Right lobe of liver (tissue), 6 donors: ENCODE results near the gene LIN9. TPM values are rescaled to one million over a fixed set of nuclear protein-coding genes. Genes with fewer than 3 reads are reported as not detected.
"Not testable (repeated sequence)": the region's sequence is repeated elsewhere in the genome, so short reads cannot be mapped to it uniquely, and the experiment has no call there.

Experiments used
- ATAC-seq, 4 donors: fragments of 200-7000 bp; cut with Tn5 transposase; one replicate each; pipeline ENCODE4 v1.9.1; 2020; ENCODE audit warnings: mild to moderate bottlenecking in 4 of 4, moderate library complexity in 4 of 4
- DNase-seq, 3 donors: peaks; one replicate each; pipeline ENCODE4 v3.0.0-alpha.2; 2020
- H3K27ac ChIP-seq, 3 donors: fragments of 200-600 bp; one replicate each; pipeline ENCODE4 v1.8.0; 2022
- H3K27me3 ChIP-seq, 2 donors: fragments of 200-600 bp; one replicate each; pipeline ENCODE4 v1.8.0; 2022
- H3K36me3 ChIP-seq, 4 donors: fragments of 200-600 bp; sonication (generic) in 1 of 4; one replicate each; pipeline versions ENCODE4 v1.5.1 to v1.8.0; 2017 to 2022; ENCODE audit warnings: control low read depth in 1 of 4
- H3K4me1 ChIP-seq, 4 donors: fragments of 200-600 bp; sonication (generic) in 1 of 4; one replicate each; pipeline versions ENCODE4 v1.5.1 to v1.8.0; 2017 to 2022; ENCODE audit warnings: control low read depth in 1 of 4
- H3K4me3 ChIP-seq, 3 donors: fragments of 200-600 bp; one replicate each; pipeline ENCODE4 v1.8.0; 2022
- H3K9me3 ChIP-seq, 4 donors: fragments of 200-600 bp; sonication (generic) in 1 of 4; one replicate each; pipeline versions ENCODE4 v1.5.1 to v1.8.0; 2017 to 2022; ENCODE audit warnings: control low read depth in 1 of 4
- CTCF ChIP-seq, 4 donors: fragments of 200-600 bp in 3 of 4; fragments of 450-650 bp in 1 of 4; IDR thresholded peaks; one replicate each; pipeline versions ENCODE4 v1.5.1 to v1.8.0; 2016 to 2022; ENCODE audit warnings: antibody characterized with exemption in 4 of 4, mild to moderate bottlenecking in 2 of 4
- POLR2A ChIP-seq: fragments of 450-650 bp; IDR thresholded peaks from one replicate; pipeline ENCODE4 v1.6.1; 2017; ENCODE audit warnings: antibody characterized with exemption, mild to moderate bottlenecking
- WGBS: methylation state at CpG from one replicate; pipeline ENCODE4 v1.1.6; 2018; ENCODE audit warnings: low coverage, low lambda C conversion rate; ENCODE audit not compliant: insufficient coverage; ENCODE audit errors: missing lambda C conversion rate; 5-methylcytosine and 5-hydroxymethylcytosine counted together
- intact Hi-C, 2 donors: fragments of 100-400 bp; cut with DNase I; formaldehyde crosslinking; loops; one replicate each; pipeline versions ENCODE4 v1.11.2 to v1.14.1; 2022
- total RNA-seq, 6 experiments: library from RNA; depleted of rRNA in 2 of 6; stranded (reverse); fragments of >200 nt in 2 of 6; fragmentation: NEBNext Ultra II Directional in 3 of 6; extraction: Animal tissue kit (Norgen Biotek cat#: 25700) in 3 of 6; gene quantifications; one replicate each; pipeline versions ENCODE4 v1.1.0 to v1.2.4, GENCODE V29; 2016 to 2023
- donor health status: DM: no; HTN: yes; CAD: no.
- donor health status: DM: no; HTN: no; CAD: no.
- donor health status: DM: no; HTN: no; CAD: no.
- donor health status: DM: no; HTN: yes; CAD: no.
- donor health status: DM: no; HTN: yes; CAD: no.

LIN9 gene
- total RNA-seq, 6 experiments from 2014 or later: 0.46 to 1.5 (median 0.91) TPM

- Histone ChIP-seq H3K27me3 (no peaks in the 10 kb centered on the region), H3K9me3 (no peaks in the 10 kb centered on the region), H3K27ac (no peak overlapping the region), H3K4me3 (no peak overlapping the region), H3K4me1 (no peaks in the 10 kb centered on the region), H3K36me3 (no peaks in the 10 kb centered on the region)
- TF ChIP-seq POLR2A (no peak), CTCF (IDR thresholded peaks at IDR 0.05) (no peak)
- intact Hi-C loops: no loop called here
- DNase-seq: no peak
- ATAC-seq: no peak
These were observed 104.8 kb downstream of the LIN9 start for GRCh38 chr1:226204198-226204597.

- 85% methylated on average over 3 of the region's 4 CpGs for WGBS
- no peaks in the 10 kb centered on the region for H3K27me3 ChIP-seq
- TF ChIP-seq POLR2A (no peak), CTCF (IDR thresholded peaks at IDR 0.05) (no peak)
- H3K36me3 ChIP-seq: no peaks in the 10 kb centered on the region
- no peaks in the 10 kb centered on the region for H3K9me3 ChIP-seq
- ATAC-seq: no peak
- H3K4me1 ChIP-seq: no peaks in the 10 kb centered on the region
- no peak for DNase-seq
- no peak overlapping the region for H3K27ac ChIP-seq
- no peak overlapping the region for H3K4me3 ChIP-seq
- intact Hi-C loops: no loop called here
These were observed 105.3 kb downstream of the LIN9 start for GRCh38 chr1:226203655-226204054.

GRCh38 chr1:226203240-226203639, 105.7 kb downstream of the LIN9 start:
- Histone ChIP-seq H3K4me3 (no peak overlapping the region), H3K27ac (no peak overlapping the region), H3K9me3 (no peaks in the 10 kb centered on the region), H3K36me3 (no peaks in the 10 kb centered on the region), H3K4me1 (no peaks in the 10 kb centered on the region), H3K27me3 (no peaks in the 10 kb centered on the region)
- ATAC-seq: no peak
- intact Hi-C loops: no loop called here
- WGBS: 43% methylated on average over 1 of the region's 1 CpG
- DNase-seq: no peak
- TF ChIP-seq POLR2A (no peak), CTCF (IDR thresholded peaks at IDR 0.05) (no peak)

- WGBS: 91% methylated on average over 6 of the region's 6 CpGs
- DNase-seq, H3K27me3 ChIP-seq, H3K27ac ChIP-seq, H3K9me3 ChIP-seq, H3K4me3 ChIP-seq, H3K36me3 ChIP-seq, intact Hi-C loops, H3K4me1 ChIP-seq, ATAC-seq: not testable (repeated sequence)
These were observed 106.3 kb downstream of the LIN9 start for GRCh38 chr1:226202666-226203065.

- intact Hi-C loops: no loop called here
- DNase-seq (no peak), ATAC-seq (no peak)
- 76% methylated on average over 3 of the region's 3 CpGs for WGBS
- TF ChIP-seq CTCF (IDR thresholded peaks at IDR 0.05): no peak
- H3K4me3 ChIP-seq: no peak overlapping the region
- H3K27ac ChIP-seq: no peak overlapping the region
- no peaks in the 10 kb centered on the region for H3K9me3 ChIP-seq
- no peaks in the 10 kb centered on the region for H3K27me3 ChIP-seq
- no peaks in the 10 kb centered on the region for H3K36me3 ChIP-seq
- no peaks in the 10 kb centered on the region for H3K4me1 ChIP-seq
These were observed 106.7 kb downstream of the LIN9 start for GRCh38 chr1:226202246-226202645.
